Dermis microvascular lymphatic vessel endothelial cell (primary cell): ENCODE data around the gene MRPL58. TPM values are rescaled to one million over a fixed set of nuclear protein-coding genes. Genes with fewer than 3 reads are reported as not detected.

Experiments used
- total RNA-seq: library from RNA; depleted of rRNA; stranded (reverse); fragments of >200 nt; gene quantifications from 2 replicates; pipeline ENCODE4 v1.2.1, GENCODE V29; 2014

The MRPL58 gene
- total RNA-seq, 1 donor from 2014 or later = 28.0 TPM

Other genes starting within 250 kb of the MRPL58 start
- 17.7 and 31.4 TPM in 2 replicates for gene NAT9, start 236.3 kb upstream of the MRPL58 start, total RNA-seq
- under 0.01 TPM in 1 of 2 replicates, not detected in the other for gene GRIN2C, start 152.8 kb upstream of the MRPL58 start, total RNA-seq
- gene FDXR, start 139.7 kb upstream of the MRPL58 start, total RNA-seq = 21.6 and 40.1 TPM in 2 replicates
- not detected in 2 replicates for gene FADS6, start 119.0 kb upstream of the MRPL58 start, total RNA-seq
- gene USH1G, start 89.4 kb upstream of the MRPL58 start, total RNA-seq = not detected in 2 replicates
- gene OTOP2, start 88.4 kb upstream of the MRPL58 start, total RNA-seq = not detected in 2 replicates
- gene OTOP3, start 76.8 kb upstream of the MRPL58 start, total RNA-seq = not detected in 2 replicates
- 31.6 and 48.5 TPM in 2 replicates for gene HID1, start 39.9 kb upstream of the MRPL58 start, total RNA-seq
- 7.2 and 10.2 TPM in 2 replicates for gene CDR2L, start 25.0 kb upstream of the MRPL58 start, total RNA-seq
- gene ATP5PD, start 34.3 kb downstream of the MRPL58 start, total RNA-seq = 138 and 188 TPM in 2 replicates
- gene KCTD2, start 34.6 kb downstream of the MRPL58 start, total RNA-seq = 9.1 and 14.9 TPM in 2 replicates
- gene SLC16A5, start 75.3 kb downstream of the MRPL58 start, total RNA-seq = 3.9 and 4.6 TPM in 2 replicates
- gene ARMC7, start 97.3 kb downstream of the MRPL58 start, total RNA-seq = 3.9 and 6.2 TPM in 2 replicates
- gene NT5C, start 119.1 kb downstream of the MRPL58 start, total RNA-seq = 42.4 and 46.0 TPM in 2 replicates
- 87.1 and 122 TPM in 2 replicates for gene JPT1, start 141.8 kb downstream of the MRPL58 start, total RNA-seq
- 90.8 and 94.6 TPM in 2 replicates for gene SUMO2, start 170.3 kb downstream of the MRPL58 start, total RNA-seq
- gene NUP85, start 193.0 kb downstream of the MRPL58 start, total RNA-seq = 39.4 and 39.7 TPM in 2 replicates
- gene GGA3, start 248.9 kb downstream of the MRPL58 start, total RNA-seq = 6.3 and 12.0 TPM in 2 replicates
- gene MRPS7, start 249.2 kb downstream of the MRPL58 start, total RNA-seq = 60.1 and 70.2 TPM in 2 replicates